Adrenal gland (tissue), 5 donors: Measurements from ENCODE around the gene CHST14.

Experiments used
- CTCF ChIP-seq, 6 experiments: fragments of 450-650 bp in 4 of 6; fragments of 200-600 bp in 2 of 6; sonication (generic) in 1 of 6; IDR thresholded peaks; 1 replicate in 5 of 6; 2 replicates in 1 of 6; pipeline versions ENCODE4 v1.5.1 to v1.8.0; 2016 to 2021; ENCODE audit warnings: antibody characterized with exemption in 6 of 6, mild to moderate bottlenecking in 2 of 6, moderate library complexity in 1 of 6
- POLR2A ChIP-seq, 2 donors: fragments of 450-650 bp; IDR thresholded peaks; one replicate each; pipeline ENCODE4 v1.6.1; 2017; ENCODE audit warnings: antibody characterized with exemption in 2 of 2, mild to moderate bottlenecking in 2 of 2, moderate library complexity in 1 of 2
- donor health status: DM: no; HTN: no; CAD: no.

- no peak for TF ChIP-seq POLR2A (IDR thresholded peaks at IDR 0.05)
- no peak for TF ChIP-seq CTCF (IDR thresholded peaks at IDR 0.05)
Measured at GRCh38 chr15:40437752-40438687, 32.8 kb upstream of the CHST14 start.
